HG02938 (cell line): Measurements from ENCODE around the gene GLI2.

Experiments
- ATAC-seq: cut with Tn5 transposase; IDR thresholded peaks from one replicate; pipeline ENCODE4 v1.9.1; 2021; ENCODE audit warnings: mild to moderate bottlenecking, moderate library complexity; ENCODE audit not compliant: unreplicated experiment

The GLI2 gene

GRCh38 chr2:120750488-120751210 is 15.0 kb downstream of the GLI2 start:
- no peak for ATAC-seq

GRCh38 chr2:120751553-120751952 is 15.9 kb downstream of the GLI2 start:
- ATAC-seq = no peak

GRCh38 chr2:120754067-120754960 is 18.6 kb downstream of the GLI2 start:
- no peak for ATAC-seq

GRCh38 chr2:120758181-120759144 is 22.8 kb downstream of the GLI2 start:
- no peak for ATAC-seq

- ATAC-seq = no peak
Observed at GRCh38 chr2:120759543-120760331, 24.1 kb downstream of the GLI2 start.

- no peak for ATAC-seq
Observed at GRCh38 chr2:120760446-120761135, 24.9 kb downstream of the GLI2 start.

GRCh38 chr2:120761164-120761861 is 25.6 kb downstream of the GLI2 start:
- no peak for ATAC-seq

- ATAC-seq = no peak
Observed at GRCh38 chr2:120761911-120762310, 26.2 kb downstream of the GLI2 start.

GRCh38 chr2:120762341-120763061 is 26.8 kb downstream of the GLI2 start:
- no peak for ATAC-seq

- ATAC-seq = no peak
Observed at GRCh38 chr2:120763508-120763907, 27.8 kb downstream of the GLI2 start.

GRCh38 chr2:120763931-120764330 is 28.3 kb downstream of the GLI2 start:
- no peak for ATAC-seq

GRCh38 chr2:120764492-120764891 is 28.8 kb downstream of the GLI2 start:
- no peak for ATAC-seq

GRCh38 chr2:120764991-120765677 is 29.5 kb downstream of the GLI2 start:
- ATAC-seq = no peak

GRCh38 chr2:120765678-120766469 is 30.2 kb downstream of the GLI2 start:
- ATAC-seq = no peak

GRCh38 chr2:120766470-120767351 is 31.0 kb downstream of the GLI2 start:
- no peak for ATAC-seq

- no peak for ATAC-seq
Observed at GRCh38 chr2:120767486-120768005, 31.9 kb downstream of the GLI2 start.
